Stimulated activated naive CD8-positive, alpha-beta T cell treated with anti-CD3 and anti-CD28 coated beads, Interleukin-15, amount 100 ng/mL, for 72 hours (primary cell): ENCODE data around the gene SCAND1.
"Not testable (repeated sequence)": the region's sequence is repeated elsewhere in the genome, so short reads cannot be mapped to it uniquely, and the experiment has no call there.

Experiments used
- ATAC-seq: fragments of 150-1000 bp; cut with Tn5 transposase; 2 replicates; pipeline ENCODE4 v1.10.0; 2021; ENCODE audit warnings: mild to moderate bottlenecking, moderate library complexity
- DNase-seq, 2 donors: peaks; one replicate each; pipeline ENCODE4 v3.0.0; 2021 to 2022
- H3K27ac Mint-ChIP-seq, 2 donors: one replicate each; pipeline ENCODE4 v1.8.0; 2022; ENCODE audit warnings: mild to moderate bottlenecking in 2 of 2, mixed read lengths in 2 of 2, moderate library complexity in 2 of 2
- H3K27me3 Mint-ChIP-seq: one replicate; pipeline ENCODE4 v1.8.0; 2022; ENCODE audit warnings: mixed read lengths
- H3K4me1 Mint-ChIP-seq: one replicate; pipeline ENCODE4 v1.8.0; 2022; ENCODE audit warnings: mild to moderate bottlenecking, mixed read lengths
- H3K4me3 Mint-ChIP-seq, 2 donors: one replicate each; pipeline ENCODE4 v1.8.0; 2022; ENCODE audit warnings: mild to moderate bottlenecking in 2 of 2, mixed read lengths in 2 of 2, moderate library complexity in 1 of 2
- H3K9me3 Mint-ChIP-seq, 2 donors: one replicate each; pipeline ENCODE4 v1.8.0; 2022; ENCODE audit warnings: mixed read lengths in 2 of 2

SCAND1 gene

DNA sequence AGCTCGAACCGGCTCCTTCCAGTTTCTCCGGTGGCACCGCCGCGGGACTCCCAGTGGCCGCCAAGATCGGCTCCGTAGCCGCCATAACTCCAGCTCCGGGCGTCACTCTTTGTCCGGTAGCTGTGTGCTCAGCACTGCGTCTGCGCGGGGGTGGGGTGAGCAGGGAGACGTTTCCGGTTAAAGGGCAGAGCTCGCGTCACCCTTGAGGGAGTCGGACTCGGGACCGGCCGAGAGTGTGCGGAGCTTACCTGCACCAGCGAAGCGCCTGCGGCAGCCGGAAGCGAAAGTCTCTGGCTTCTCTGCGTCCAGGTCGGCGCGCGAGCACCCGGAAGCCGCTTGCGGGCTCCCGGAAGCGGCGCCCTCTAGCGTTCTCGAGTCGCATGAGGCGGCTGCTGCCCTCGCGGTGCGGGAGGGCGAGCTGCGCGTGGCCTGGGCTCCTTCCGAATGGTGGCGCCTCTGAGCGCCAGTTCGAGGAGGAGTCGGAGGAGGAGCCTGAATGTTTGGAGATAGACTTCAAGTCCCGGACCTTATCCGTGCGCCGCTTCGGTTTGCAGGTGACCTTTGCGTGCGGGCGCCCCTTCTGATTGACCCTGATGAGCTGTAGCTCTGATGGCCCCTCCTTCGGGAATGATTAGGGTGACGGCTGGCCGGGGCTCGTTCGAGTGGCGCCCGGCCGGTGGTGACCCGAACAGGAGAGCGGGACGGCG is at the start of gene SCAND1:
Gene SCAND1, minus strand, starts transcription at position 303 of the 707 bp plus-strand sequence. Its CDS starts 218 bp downstream, at position 85.
- peak within 1 kb of the TSS; percentile 99 for H3K4me3 Mint-ChIP-seq
- H3K27me3 Mint-ChIP-seq: no peaks in the 10 kb centered on the region
- H3K9me3 Mint-ChIP-seq: peaks cover 9% of the 10 kb centered on the region in 2 donors
- peaks cover 15% of the 10 kb centered on the region for H3K4me1 Mint-ChIP-seq
- peak; percentile 99 for DNase-seq
- peak; percentile 93 for ATAC-seq
- peak within 1 kb of the TSS; percentile 99 to 100 for H3K27ac Mint-ChIP-seq

DNA sequence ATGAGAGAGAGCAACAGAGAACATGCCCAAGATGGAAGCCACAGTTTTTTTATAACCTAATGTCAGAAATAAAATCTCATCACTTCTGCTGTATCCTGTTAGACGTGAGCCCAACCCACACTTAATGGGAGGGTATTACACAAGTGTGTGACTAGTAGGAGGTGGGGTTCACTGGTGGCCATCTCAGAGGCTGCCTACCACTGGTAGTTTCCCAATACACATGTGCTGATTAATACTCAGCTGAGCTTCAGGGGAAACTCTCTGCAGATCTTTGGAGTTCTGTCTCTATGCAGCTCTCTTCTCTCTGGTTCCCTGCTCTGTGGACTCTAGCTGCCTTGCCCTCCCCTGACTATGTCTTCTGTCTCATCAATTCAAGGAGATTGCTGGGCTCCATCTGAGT is 49.7 kb upstream of the SCAND1 start:
- Mint-ChIP-seq H3K27me3 (no peaks in the 10 kb centered on the region), H3K27ac (no peak overlapping the region), H3K9me3 (peaks cover 16 to 27% of the 10 kb centered on the region in 2 donors), H3K4me3 (no peak overlapping the region), H3K4me1 (no peaks in the 10 kb centered on the region)
- DNase-seq (no peak), ATAC-seq (no peak)

DNA sequence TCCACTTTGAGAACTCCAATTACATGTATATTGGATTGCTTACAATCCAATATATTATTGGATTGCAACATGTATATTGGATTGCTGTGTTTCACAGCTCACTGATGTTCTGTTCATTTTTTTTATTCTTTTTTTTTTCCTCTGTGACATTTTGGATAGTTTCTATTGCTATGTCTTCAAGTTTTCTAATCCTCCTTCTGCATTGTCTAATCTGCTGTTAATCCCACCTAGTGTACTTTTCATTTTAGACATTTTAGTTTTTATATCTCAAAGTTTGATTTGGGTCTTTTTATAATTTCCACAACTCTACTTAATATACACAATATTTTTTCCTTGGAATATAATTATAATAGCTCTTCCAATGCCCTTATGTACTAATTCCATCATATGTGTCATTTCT is 48.6 kb upstream of the SCAND1 start:
- peak overlapping the region in 1 of 2 donors; percentile 28 for H3K27ac Mint-ChIP-seq
- H3K27me3 Mint-ChIP-seq: no peaks in the 10 kb centered on the region
- H3K4me3 Mint-ChIP-seq: no peak overlapping the region
- DNase-seq: no peak
- H3K9me3 Mint-ChIP-seq: peaks cover 16 to 27% of the 10 kb centered on the region in 2 donors
- H3K4me1 Mint-ChIP-seq: no peaks in the 10 kb centered on the region
- no peak for ATAC-seq

DNA sequence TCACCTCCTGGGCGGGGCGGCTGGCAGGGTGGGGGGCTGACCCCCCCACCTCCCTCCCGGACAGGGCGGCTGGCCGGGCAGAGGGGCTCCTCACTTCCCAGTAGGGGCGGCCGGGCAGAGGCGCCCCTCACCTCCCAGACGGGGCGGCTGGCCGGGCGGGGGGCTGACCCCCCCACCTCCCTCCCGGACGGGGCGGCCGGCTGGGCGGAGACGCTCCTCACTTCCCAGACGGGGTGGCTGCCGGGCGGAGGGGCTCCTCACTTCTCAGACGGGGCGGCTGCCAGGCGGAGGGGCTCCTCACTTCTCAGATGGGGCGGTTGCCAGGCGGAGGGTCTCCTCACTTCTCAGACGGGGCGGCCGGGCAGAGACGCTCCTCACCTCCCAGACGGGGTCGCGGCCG is 47.0 kb upstream of the SCAND1 start:
- not testable (repeated sequence) for ATAC-seq, H3K27me3 Mint-ChIP-seq, DNase-seq

DNA sequence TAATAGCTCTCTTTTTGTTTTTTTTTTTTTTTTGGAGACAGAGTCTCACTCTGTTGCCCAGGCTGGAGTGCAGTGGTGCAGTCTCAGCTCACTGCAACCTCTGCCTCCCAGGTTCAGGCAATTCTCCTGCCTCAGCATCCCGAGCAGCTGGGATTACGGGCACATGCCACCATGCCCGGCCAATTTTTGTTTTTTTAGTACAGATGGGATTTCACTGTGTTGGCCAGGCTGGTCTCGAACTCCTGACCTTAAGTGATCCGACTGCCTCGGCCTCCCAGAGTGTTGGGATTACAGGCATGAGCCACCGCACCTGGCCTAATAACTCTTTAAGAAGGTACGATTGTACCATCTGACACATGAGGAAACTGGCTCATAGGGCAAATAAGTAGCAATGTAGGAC is 42.2 kb upstream of the SCAND1 start:
- not testable (repeated sequence) for H3K4me3 Mint-ChIP-seq, H3K9me3 Mint-ChIP-seq, ATAC-seq, H3K27me3 Mint-ChIP-seq, H3K27ac Mint-ChIP-seq, H3K4me1 Mint-ChIP-seq, DNase-seq

More for the DNA sequence above, 47.0 kb upstream of the SCAND1 start:
- not testable (repeated sequence) for H3K27ac Mint-ChIP-seq, H3K4me1 Mint-ChIP-seq, H3K4me3 Mint-ChIP-seq
- H3K9me3 Mint-ChIP-seq: peaks cover 16 to 27% of the 10 kb centered on the region in 2 donors

DNA sequence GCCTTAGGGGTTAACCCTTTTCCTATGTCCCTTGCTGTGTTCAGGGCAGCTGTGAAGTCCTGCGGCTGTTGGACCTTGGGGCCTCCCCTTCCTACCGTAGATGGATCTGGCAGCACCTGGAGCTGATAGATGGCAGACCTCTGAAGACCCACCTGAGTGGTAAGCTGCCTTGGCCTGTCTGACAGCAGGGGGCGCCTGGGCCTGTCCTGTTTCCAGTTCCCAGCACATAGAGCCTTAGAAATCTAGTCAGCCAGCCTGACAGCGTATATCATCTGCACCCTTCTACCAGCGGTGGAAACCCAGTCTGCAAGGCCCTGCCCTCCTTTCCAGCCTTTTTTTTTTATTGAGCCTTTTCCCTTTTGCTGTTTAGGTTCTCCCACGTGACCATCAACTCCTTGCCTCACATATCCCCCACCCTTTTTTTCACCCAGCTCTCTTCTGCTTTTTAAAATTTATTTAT is 40.7 kb upstream of the SCAND1 start:
- peak; percentile 96 for ATAC-seq
- Mint-ChIP-seq H3K9me3 (no peaks in the 10 kb centered on the region), H3K27ac (no peak overlapping the region), H3K27me3 (no peaks in the 10 kb centered on the region), H3K4me1 (peaks cover 6% of the 10 kb centered on the region), H3K4me3 (no peak overlapping the region)
- DNase-seq: peak; percentile 72 to 78

DNA sequence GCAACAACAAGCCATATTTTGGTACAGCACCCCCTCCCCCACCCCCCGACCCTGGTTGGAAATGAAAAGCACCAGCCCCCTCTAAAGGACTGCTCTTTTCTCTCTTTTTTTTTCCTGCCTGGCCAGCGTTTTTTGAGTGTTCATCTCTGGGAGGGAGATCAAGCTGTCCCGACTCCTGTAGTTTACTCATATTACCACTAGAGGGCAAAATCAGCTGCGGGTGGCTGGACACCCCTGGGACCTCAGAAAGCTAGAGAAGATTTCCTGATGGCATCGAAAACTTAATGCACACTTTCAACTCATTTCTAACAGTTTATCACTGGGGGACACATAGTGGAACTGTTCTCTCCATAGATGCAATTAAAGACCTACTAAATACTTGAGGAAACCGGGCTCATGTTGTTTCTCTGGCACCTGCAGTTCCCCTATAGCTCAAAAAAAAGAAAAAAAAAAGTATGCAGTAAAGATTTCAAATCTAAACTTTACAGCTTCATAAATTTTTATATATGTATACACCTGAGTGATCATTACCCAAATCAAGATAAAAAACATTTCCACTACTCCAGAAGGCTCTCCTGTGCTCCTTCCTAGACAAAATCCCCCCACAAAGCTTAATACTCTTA is 38.5 kb upstream of the SCAND1 start:
- no peak overlapping the region for H3K27ac Mint-ChIP-seq
- H3K9me3 Mint-ChIP-seq: no peaks in the 10 kb centered on the region
- DNase-seq (peak; percentile 46 to 54), ATAC-seq (peak; percentile 81)
- peaks cover 6% of the 10 kb centered on the region for H3K4me1 Mint-ChIP-seq
- no peak overlapping the region for H3K4me3 Mint-ChIP-seq
- H3K27me3 Mint-ChIP-seq: peaks cover 6% of the 10 kb centered on the region

DNA sequence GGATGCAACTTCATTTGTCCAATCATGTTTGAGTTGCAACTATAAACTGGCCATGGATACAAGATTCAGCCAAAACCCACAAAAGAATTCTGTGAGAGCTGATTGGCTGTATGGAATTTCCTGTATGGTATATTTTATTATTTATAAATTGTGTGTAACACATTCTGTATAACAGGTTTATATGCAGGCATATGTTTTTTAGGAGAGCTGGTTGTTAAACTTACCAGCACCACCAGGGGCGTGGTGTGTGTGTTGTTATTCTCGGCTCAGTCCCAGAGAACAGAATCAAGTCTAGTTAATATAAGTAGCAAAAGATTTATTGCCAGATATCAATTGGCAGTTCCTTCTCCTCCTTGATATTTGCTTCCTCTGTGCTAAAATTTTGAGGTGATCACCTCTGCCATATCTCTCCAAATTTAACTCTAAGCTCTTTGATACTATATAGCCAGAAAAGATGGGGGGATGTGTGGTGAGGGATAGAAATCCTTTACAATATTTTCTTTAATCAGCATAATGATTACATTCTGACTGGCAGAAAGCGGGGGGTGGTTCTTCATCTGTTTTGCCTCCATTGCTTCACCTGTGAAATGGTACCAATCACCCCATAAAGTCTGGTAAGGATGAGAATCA is 37.0 kb upstream of the SCAND1 start:
- DNase-seq: no peak
- no peak for ATAC-seq
- H3K4me1 Mint-ChIP-seq: peaks cover 6% of the 10 kb centered on the region
- no peak overlapping the region for H3K4me3 Mint-ChIP-seq
- no peaks in the 10 kb centered on the region for H3K9me3 Mint-ChIP-seq
- no peak overlapping the region for H3K27ac Mint-ChIP-seq
- H3K27me3 Mint-ChIP-seq: peaks cover 6% of the 10 kb centered on the region

DNA sequence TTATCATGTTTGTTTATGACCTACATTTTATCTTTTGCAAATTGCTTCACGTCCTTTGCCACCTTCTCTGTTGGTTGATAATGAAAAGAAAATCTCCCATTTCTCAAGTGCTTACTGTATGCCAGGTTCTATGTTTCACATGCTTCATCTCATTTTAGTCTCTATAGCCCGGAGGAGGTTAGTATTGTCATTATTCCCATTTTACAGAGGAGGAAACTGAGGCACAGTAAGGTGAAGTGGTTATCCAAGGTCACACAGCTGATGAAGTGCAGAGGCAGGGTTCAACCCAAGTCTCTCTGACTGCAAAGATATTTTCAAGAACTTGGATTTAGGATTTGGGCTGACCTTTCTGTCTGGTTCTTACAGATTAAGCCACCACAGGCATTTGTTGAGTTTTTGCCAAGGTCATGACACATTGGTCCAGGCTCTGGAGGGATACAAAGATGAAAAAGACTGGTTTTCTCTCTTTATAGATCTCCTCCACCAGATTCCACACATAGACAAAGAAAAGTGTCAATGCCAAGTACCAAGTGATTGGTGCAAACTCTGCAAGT is 34.7 kb upstream of the SCAND1 start:
- Mint-ChIP-seq H3K27ac (no peak overlapping the region), H3K4me1 (no peaks in the 10 kb centered on the region), H3K27me3 (peaks cover 6% of the 10 kb centered on the region), H3K4me3 (no peak overlapping the region), H3K9me3 (no peaks in the 10 kb centered on the region)
- DNase-seq (no peak), ATAC-seq (no peak)

DNA sequence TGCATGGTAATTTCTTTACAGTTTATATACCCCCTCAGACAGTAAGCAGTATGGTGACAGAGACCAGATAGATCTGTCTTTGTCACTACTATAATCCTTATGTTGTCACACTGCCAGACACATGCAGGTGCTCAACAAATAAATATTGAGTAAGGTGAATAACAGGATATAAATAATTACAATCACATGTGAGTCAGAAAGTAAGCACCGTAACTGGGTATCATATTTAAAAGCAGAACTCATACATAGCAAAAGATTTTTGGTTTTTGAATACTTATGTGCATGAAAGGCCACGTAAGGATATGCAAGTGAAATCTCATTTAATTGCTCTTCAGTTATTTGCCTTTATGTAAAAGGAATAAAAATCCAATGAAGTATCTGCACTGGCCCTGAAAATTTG is 31.5 kb upstream of the SCAND1 start:
- Mint-ChIP-seq H3K4me1 (no peaks in the 10 kb centered on the region), H3K9me3 (no peaks in the 10 kb centered on the region), H3K27me3 (peaks cover 6% of the 10 kb centered on the region), H3K4me3 (no peak overlapping the region), H3K27ac (no peak overlapping the region)
- ATAC-seq (no peak), DNase-seq (no peak)

DNA sequence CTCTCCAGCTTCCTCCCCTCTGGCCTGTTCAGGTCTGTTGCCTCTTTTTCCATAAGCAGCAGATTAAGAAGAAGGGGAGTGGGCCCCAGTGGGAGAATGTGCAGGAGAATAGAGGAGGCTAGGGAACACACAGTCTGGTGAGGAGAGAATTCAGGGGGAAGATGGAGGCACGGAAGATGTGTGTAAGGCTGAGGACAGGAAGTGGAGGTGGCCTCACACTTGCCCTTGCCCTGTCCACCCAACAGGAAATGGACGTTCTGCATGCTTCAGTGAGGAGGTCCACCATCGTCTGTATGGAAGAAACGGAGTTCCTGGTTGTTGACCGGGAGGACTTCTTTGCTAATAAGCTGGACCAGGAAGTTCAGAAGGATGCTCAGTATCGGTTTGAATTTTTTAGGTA is 30.1 kb upstream of the SCAND1 start:
- H3K27ac Mint-ChIP-seq: peak overlapping the region in 1 of 2 donors; percentile 17
- peaks cover 6% of the 10 kb centered on the region for H3K27me3 Mint-ChIP-seq
- no peak overlapping the region for H3K4me3 Mint-ChIP-seq
- H3K4me1 Mint-ChIP-seq: no peaks in the 10 kb centered on the region
- no peak for DNase-seq
- no peaks in the 10 kb centered on the region for H3K9me3 Mint-ChIP-seq
- ATAC-seq: no peak

DNA sequence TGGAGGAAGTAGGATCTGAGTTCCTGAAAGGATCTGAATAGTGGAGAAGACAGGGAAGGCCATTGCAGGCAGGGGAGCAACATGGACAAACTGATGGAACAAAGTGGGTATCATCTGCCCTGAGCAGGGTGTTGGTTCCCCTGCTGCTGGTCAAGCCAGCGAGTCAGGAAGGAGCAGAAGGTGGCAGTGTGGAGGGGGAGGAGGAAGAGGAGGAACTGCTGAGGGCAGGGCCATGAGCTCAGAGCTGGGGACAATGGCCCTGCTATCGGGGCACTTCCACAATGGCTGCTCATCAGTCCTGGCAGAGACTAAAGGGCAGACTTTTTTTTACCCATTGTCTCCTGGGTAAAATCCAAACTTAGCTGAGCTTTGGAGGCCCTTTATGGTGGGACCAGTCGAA is 27.7 kb upstream of the SCAND1 start:
- no peak overlapping the region for H3K4me3 Mint-ChIP-seq
- H3K27ac Mint-ChIP-seq: no peak overlapping the region
- H3K4me1 Mint-ChIP-seq: no peaks in the 10 kb centered on the region
- DNase-seq (no peak), ATAC-seq (no peak)
- no peaks in the 10 kb centered on the region for H3K27me3 Mint-ChIP-seq
- no peaks in the 10 kb centered on the region for H3K9me3 Mint-ChIP-seq

DNA sequence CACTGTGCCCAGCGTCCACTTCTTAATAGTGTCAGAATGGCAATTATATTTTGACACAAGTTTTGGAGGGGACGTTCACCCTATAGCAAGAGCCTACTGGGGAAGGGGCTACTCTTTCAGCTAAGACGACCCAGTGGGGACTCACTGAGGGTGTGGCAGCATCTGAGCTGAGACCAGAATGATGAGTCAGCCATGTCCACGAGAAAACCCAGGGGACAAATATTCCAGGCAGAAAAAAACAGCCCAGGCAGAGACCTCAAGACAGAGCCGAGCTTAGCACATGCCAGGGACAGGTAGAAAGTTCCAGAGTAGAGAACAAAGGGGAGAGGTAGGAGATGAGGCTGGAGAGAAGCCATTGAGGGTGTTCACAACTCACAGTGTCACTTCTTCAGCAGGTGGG is 25.2 kb upstream of the SCAND1 start:
- DNase-seq: no peak
- Mint-ChIP-seq H3K4me1 (no peaks in the 10 kb centered on the region), H3K27ac (peak overlapping the region in 1 of 2 donors; percentile 5), H3K27me3 (no peaks in the 10 kb centered on the region), H3K9me3 (no peaks in the 10 kb centered on the region), H3K4me3 (no peak overlapping the region)
- no peak for ATAC-seq

DNA sequence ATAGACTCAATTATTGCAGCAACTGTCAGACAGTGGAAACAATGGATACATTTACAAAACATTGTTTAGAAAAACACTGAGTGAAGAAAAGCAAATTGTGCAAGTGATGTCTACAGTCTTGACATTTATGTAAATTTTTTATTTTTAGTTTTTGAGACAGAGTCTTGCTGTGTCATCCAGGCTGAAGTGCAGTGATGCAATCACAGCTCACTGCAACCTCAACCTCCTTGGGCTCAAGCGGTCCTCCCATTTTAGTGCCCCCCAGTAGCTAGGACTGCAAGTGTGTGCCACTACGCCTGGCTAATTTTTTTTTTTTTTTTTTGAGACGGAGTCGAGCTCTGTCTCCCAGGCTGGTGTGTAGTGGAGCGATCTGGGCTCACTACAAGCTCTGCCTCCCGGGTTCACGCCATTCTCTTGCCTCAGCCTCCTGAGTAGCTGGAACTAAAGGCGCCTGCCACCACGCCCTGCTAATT is 23.8 kb upstream of the SCAND1 start:
- no peaks in the 10 kb centered on the region for H3K9me3 Mint-ChIP-seq
- no peak for DNase-seq
- no peaks in the 10 kb centered on the region for H3K27me3 Mint-ChIP-seq
- H3K27ac Mint-ChIP-seq: no peak overlapping the region
- ATAC-seq: no peak
- H3K4me1 Mint-ChIP-seq: no peaks in the 10 kb centered on the region
- no peak overlapping the region for H3K4me3 Mint-ChIP-seq

DNA sequence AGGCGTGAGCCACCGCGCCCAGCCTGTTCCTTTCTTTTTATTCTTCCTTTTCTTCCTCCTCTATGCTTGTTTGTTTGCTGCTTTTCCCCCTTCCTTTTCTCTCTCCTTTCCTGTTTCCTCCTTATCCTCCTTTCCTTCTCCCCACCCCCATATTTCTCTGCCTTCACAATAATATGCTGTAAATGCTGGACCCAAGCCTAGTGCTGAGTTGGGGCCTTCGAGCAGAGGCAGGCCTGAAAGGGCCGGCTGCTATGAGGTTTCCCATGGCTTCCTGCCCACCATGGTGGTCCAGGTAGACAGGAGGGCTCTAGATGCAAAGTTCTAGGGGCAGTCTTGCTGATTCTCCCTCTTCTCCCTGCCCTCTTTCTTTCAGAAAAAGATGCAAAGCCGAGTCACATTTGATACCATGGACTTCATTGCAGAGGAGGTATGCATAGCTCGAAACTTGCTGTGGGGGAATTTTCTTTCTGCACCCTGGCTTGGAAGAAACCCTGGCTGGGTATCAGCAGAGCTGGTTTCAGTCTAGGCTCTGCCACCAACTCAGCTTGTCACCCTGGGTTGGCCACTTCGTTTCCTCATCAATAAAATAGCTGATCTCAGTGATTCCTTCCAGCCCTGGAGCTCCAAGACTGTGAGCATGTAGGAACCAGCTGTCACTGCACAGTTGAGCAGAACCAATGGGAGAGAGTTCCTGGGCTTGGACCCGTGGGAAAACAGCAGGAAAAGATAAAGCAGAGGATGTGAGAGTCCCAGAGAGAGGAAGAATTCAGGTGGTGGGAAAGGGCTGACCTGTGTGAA is 21.5 kb upstream of the SCAND1 start:
- no peak for DNase-seq
- H3K4me3 Mint-ChIP-seq: no peak overlapping the region
- no peaks in the 10 kb centered on the region for H3K4me1 Mint-ChIP-seq
- ATAC-seq: no peak
- no peaks in the 10 kb centered on the region for H3K9me3 Mint-ChIP-seq
- H3K27ac Mint-ChIP-seq: peak overlapping the region in 1 of 2 donors; percentile 42
- H3K27me3 Mint-ChIP-seq: no peaks in the 10 kb centered on the region
